Ishikawa (cell line): Measurements from ENCODE around the gene MAMLD1.

Source experiments
- CEBPB ChIP-seq: IDR thresholded peaks from 2 replicates; pipeline ENCODE4 v1.6.1; 2012
- CREB1 ChIP-seq: IDR thresholded peaks from 2 replicates; pipeline ENCODE4 v1.6.1; 2012; ENCODE audit warnings: low read depth
- EGR1 ChIP-seq: IDR thresholded peaks from 2 replicates; pipeline ENCODE4 v1.6.1; 2012
- EP300 ChIP-seq: IDR thresholded peaks from 2 replicates; pipeline ENCODE4 v1.6.1; 2012; ENCODE audit warnings: borderline replicate concordance
- FOXM1 ChIP-seq: IDR thresholded peaks from 2 replicates; pipeline ENCODE4 v1.6.1; 2012; ENCODE audit warnings: low read depth, borderline replicate concordance
- MAX ChIP-seq: IDR thresholded peaks from 2 replicates; pipeline ENCODE4 v1.6.1; 2012
- NFIC ChIP-seq: IDR thresholded peaks from 2 replicates; pipeline ENCODE4 v1.6.1; 2012
- RAD21 ChIP-seq: IDR thresholded peaks from 2 replicates; pipeline ENCODE4 v1.6.1; 2012; ENCODE audit warnings: low read depth
- REST ChIP-seq: IDR thresholded peaks from 2 replicates; pipeline ENCODE4 v1.6.1; 2012; ENCODE audit warnings: low read depth, mild to moderate bottlenecking
- TAF1 ChIP-seq: IDR thresholded peaks from 2 replicates; pipeline ENCODE4 v1.6.1; 2012; ENCODE audit warnings: low read depth, mild to moderate bottlenecking
- TEAD4 ChIP-seq: IDR thresholded peaks from 2 replicates; pipeline ENCODE4 v1.6.1; 2012
- YY1 ChIP-seq: IDR thresholded peaks from 2 replicates; pipeline ENCODE4 v1.6.1; 2012; ENCODE audit warnings: low read depth
- ZBTB7A ChIP-seq: IDR thresholded peaks from 2 replicates; pipeline ENCODE4 v1.6.1; 2012; ENCODE audit warnings: low read depth
- TF ChIP-seq, protein P1 (sequence below): IDR thresholded peaks from 2 replicates; pipeline ENCODE4 v1.6.1; 2012

DNA sequence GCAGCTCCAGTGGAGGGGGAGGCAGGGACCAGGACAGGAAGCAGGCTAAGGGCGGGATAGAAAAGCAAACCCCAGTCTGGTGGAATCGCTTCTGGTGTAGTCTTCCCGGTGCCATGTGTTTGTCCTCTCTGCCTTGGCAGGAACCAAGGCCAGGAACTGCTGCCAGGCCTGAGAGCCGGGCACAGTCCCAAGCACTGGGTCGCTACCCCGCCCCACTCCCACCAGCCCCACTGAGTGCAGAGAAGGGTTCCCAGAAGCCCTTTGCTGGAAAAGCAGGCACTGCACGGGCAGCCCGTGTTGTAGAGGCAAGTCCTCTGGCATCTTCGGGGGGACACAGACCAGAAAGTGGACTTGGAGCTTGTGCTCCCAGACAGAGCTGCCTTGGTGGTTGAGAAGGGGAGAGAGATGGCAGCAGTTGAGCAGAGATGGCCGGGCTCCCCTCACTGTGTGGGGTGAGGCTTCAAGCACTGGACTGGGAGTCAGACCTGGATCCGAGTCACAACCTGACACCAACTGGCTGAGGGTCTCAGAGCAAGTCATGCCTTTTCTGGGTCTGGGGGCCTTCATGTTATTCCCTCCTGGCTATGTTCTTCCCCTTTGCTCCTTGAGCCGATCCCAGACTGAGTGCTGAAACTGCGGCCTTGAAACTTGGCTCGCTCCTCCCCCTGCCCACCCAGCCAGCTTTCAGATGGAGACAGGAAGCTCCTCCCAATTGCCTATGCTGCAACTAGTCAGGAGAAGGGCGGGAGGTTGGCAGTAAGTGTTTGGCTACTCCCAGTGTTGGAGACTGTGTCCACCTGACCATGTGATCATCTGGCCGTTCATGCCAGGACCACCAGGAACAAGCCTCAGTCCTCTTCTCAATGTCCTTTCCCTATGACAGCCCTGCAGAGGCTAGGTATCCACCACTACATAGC, 145.6 kb downstream of the MAMLD1 start:
- no peak for TF ChIP-seq FOXM1
- no peak for TF ChIP-seq CEBPB
- TF ChIP-seq NFIC, result no peak
- TF ChIP-seq RAD21, result no peak
- TF ChIP-seq YY1, result no peak
- no peak for TF ChIP-seq MAX
- TF ChIP-seq EP300, result no peak
- TF ChIP-seq, protein P1, sequence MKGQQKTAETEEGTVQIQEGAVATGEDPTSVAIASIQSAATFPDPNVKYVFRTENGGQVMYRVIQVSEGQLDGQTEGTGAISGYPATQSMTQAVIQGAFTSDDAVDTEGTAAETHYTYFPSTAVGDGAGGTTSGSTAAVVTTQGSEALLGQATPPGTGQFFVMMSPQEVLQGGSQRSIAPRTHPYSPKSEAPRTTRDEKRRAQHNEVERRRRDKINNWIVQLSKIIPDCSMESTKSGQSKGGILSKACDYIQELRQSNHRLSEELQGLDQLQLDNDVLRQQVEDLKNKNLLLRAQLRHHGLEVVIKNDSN, result no peak
- no peak for TF ChIP-seq TEAD4
- no peak for TF ChIP-seq REST
- TF ChIP-seq EGR1, result no peak
- TF ChIP-seq TAF1, result no peak
- no peak for TF ChIP-seq ZBTB7A
- no peak for TF ChIP-seq CREB1
